GM19193 (cell line): Measurements from ENCODE around the gene TAMALIN.

Source experiments
- POLR2A ChIP-seq: IDR thresholded peaks from 4 replicates; pipeline ENCODE4 v1.6.1; 2011; ENCODE audit not compliant: insufficient read depth, insufficient read length; ENCODE audit errors: extremely low read depth

The TAMALIN gene

DNA sequence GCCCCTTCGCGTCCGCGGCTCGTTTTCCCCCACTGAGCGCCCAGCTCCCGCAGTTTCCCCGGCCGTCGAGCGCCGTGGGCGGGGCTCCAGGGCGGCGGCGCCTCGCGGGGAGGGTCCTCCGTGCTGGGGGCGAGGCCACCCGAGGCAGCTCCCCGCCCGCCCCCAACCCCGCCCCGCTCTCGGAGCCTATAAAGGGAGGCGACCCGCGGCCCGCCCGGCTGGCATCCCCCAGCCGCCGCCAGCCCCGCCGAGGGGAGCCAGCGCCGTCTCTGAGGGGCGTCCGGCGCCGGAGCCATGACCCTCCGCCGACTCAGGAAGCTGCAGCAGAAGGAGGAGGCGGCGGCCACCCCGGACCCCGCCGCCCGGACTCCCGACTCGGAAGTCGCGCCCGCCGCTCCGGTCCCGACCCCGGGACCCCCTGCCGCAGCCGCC, at the start of gene TAMALIN:
Gene TAMALIN, plus strand, starts transcription at position 221 of the 432 bp plus-strand sequence. Its CDS starts 74 bp downstream, at position 295.
- TF ChIP-seq POLR2A, result no peak

GRCh38 chr12:51958542-51958941, 48.2 kb upstream of the TAMALIN start:
- TF ChIP-seq POLR2A, result no peak

GRCh38 chr12:51959211-51959610, 47.5 kb upstream of the TAMALIN start:
- TF ChIP-seq POLR2A, result no peak

DNA sequence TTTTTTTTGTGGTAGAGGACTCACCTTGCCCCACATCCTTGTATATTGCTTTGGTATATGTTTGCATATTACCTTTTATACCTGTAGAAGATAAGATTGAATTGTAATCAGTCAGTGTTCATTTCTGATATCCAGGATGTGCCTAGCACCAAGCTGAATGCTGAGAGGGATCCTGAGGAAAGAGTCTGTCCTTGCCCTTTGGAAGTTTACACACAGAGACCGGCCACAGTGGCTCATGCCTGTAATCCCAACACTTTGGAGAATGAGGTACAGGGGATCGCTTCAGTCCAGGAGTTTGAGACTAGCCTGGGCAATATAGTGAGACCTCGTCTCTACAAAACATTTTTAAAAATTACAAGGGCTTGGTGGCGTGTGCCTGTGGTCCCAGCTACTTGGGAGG, 46.8 kb upstream of the TAMALIN start:
- no peak for TF ChIP-seq POLR2A

- TF ChIP-seq POLR2A, result no peak
Measured at GRCh38 chr12:51960488-51960887, 46.3 kb upstream of the TAMALIN start.

GRCh38 chr12:51960890-51961289, 45.9 kb upstream of the TAMALIN start:
- no peak for TF ChIP-seq POLR2A

DNA sequence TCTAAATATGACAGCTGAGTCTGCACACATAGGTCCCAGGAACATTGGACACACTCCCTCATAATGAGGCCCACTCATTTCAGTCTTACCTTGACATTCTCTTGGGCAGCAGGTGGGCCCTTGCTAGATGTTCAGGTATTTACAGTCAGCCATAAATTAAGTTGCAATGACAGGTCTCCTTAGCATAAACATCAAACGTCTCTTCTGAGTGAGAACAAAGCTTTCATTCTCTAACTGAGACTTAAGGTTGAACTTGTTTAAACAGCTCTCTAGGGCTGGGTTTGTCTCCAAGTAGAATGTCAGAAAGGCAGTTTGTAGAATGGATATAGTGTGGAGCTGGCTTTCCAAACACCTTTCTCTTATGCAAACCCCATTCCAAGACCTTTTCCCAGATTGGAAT, 44.9 kb upstream of the TAMALIN start:
- no peak for TF ChIP-seq POLR2A

GRCh38 chr12:51962737-51963136, 44.0 kb upstream of the TAMALIN start:
- TF ChIP-seq POLR2A, result no peak

GRCh38 chr12:51963477-51963876, 43.3 kb upstream of the TAMALIN start:
- no peak for TF ChIP-seq POLR2A

GRCh38 chr12:51969643-51970042, 37.1 kb upstream of the TAMALIN start:
- TF ChIP-seq POLR2A, result no peak

DNA sequence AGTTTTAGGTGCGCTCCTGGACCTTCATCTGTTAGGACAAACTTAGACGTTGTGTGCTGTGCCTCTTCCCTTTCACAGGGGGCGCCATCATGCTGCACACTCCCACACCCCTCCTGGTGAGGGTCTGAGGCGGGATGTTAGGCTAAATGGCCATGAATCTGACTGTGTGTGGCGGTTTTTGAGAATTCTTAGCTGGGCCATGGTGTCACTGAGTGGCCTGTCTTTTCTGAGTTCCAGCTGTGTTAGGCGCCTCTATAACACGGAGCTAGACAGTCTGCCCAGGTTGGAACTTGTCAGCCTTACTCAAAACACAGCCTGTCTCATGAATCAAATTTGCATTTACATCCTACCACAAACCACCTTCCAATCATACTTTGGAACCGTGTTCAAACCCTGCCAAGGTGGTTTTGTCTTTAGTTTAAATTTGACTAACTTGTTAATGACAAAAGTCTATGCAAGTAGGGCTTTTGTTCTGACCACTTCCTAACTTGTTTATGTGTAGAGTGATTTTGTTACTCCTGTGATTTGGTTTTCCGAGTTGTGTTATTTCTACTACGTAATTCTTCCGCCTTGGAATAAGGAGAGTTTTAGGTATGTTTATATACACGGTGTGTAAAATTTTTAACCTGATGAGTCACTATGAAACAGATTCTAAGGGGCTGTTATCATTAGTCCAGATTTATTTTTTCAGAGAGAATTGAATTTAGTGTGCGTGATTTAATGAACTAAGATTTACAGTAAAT, 35.7 kb upstream of the TAMALIN start:
- no peak for TF ChIP-seq POLR2A

DNA sequence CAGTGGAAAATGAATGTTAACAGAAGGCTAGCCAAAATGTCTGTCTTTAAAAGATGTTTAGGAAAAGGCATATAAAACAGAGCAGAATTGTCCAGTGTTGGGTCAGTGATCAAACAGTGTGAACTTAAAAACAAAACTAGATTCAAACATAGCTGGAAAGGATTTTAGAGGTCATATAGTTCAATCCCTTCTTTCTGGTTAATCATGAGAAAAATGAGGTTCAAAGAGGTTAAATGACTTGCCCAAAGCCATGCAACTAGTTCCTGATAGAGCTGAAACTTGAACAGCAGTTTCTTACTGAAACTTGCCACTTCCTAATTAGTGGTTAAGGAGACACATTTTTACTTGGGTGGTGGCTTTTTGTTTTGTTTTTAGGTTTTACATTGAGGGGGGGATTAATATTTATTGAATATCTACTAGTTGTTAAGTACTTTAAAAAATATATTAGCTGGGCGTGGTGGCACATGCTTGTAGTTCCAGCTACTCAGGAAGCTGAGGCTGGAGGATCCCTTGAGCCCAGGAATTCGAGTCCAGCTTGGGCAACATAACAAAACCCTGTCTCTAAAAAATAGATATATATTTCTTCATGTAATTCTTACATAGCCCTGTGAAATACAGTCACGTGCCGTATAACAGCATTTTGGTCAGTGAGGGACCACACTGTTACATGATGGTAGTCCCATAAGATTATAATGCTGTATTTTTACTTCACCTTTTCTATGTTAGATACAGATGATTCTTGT, 34.9 kb upstream of the TAMALIN start:
- no peak for TF ChIP-seq POLR2A

GRCh38 chr12:51972422-51972812, 34.3 kb upstream of the TAMALIN start:
- TF ChIP-seq POLR2A, result no peak

DNA sequence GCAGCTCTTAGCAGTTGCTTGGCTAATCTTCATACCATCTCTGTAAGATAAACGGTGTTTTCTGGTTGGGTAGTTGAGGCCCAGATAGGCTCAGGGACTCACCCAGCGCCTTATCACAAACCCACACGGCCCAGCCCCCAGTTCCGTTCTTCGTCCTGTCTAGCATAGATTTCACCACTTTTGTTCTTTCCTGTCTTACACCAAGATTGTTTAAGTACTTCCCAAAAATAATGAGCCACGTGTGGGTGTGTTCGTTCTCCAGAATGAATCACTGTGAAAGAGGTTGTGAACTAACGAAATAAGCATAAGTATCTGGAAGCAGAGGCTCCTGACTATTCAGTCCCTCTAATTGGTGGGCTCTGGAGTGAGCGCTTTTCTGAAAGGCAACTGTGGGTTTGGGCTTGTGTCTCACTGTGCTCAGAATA, 33.9 kb upstream of the TAMALIN start:
- no peak for TF ChIP-seq POLR2A

DNA sequence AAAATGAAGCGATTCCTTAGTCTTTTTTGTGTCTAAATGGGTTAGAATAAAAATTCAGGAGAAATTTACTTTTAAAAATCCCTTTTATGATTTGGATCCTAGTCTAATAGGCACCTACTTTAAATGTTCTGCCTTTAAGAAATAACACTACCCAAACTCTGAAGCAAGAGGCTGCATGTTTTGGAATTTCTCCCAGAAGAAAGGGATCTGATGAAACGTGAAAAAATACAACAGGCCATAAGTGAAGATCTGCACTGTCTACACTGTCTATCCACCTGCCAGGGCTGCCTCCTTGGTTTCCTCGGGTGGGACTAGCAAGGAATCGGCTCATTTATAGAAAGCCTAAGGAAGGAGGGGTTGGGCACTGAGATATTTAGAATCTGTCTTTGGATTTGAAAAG, 33.2 kb upstream of the TAMALIN start:
- no peak for TF ChIP-seq POLR2A

DNA sequence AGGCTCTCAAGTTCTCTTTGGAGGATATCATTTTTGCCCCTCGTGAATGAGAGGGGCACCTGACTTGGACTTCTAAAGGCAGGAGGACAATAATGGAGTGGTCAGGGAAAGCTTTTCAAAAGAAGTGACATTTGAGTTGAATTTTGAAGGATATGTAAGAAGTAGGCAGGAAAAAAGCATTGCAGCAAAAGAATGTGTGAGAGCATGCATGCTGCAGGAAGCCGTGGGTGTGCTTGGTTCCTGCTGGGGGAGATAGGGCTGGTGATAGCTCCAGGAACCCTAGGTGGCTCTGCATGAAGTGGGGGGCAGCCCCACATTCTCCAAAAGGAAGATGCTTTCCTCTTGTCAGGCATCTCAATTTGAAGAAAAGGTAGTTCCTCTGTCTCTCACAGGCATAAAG, 32.1 kb upstream of the TAMALIN start:
- no peak for TF ChIP-seq POLR2A
